H1 (cell line): ENCODE results near the gene SNX7. TPM values are rescaled to one million over a fixed set of nuclear protein-coding genes. Genes with fewer than 3 reads are reported as not detected.

Experiments used
- CTCF ChIA-PET: fragments of 300-600 bp; sonication (Branson Sonifier 250); formaldehyde crosslinking; loops from one replicate; lab custom pipeline; 2021; ENCODE audit not compliant: partially characterized antibody; lab: Charles Lee
- POLR2A ChIA-PET: fragments of 300-600 bp; sonication (Branson Sonifier 250); formaldehyde crosslinking; loops from one replicate; lab custom pipeline; 2021; ENCODE audit warnings: inconsistent platforms; ENCODE audit not compliant: partially characterized antibody; lab: Charles Lee
- DNase-seq, 2 experiments: peaks; one replicate each; pipeline versions ENCODE4 v3.0.0 to v3.0.0-alpha.2; 2010 to 2022; ENCODE audit warnings: low spot score in 2 of 2, low read depth in 1 of 2, mixed read lengths in 1 of 2
- FAIRE-seq: peaks from 2 replicates; lab custom pipeline; 2011; peaks lifted over from hg19 to GRCh38; lab: Jason Lieb, UNC
- H2AFZ ChIP-seq: 2 replicates; pipeline ENCODE4 v1.8.1; 2012; ENCODE audit warnings: low read length, inconsistent platforms
- H2AK5ac ChIP-seq: 2 replicates; pipeline ENCODE4 v1.6.1; 2013; ENCODE audit warnings: low read depth, low read length
- H2BK120ac ChIP-seq: replicated peaks from 2 replicates; pipeline ENCODE3; 2013; ENCODE audit warnings: low read depth, low read length, inconsistent platforms
- H2BK12ac ChIP-seq: 2 replicates; pipeline ENCODE4 v1.6.1; 2013; ENCODE audit warnings: low read depth, low read length
- H2BK15ac ChIP-seq: 2 replicates; pipeline ENCODE4 v1.6.1; 2013; ENCODE audit warnings: low read length
- H2BK20ac ChIP-seq: 2 replicates; pipeline ENCODE4 v1.6.1; 2013; ENCODE audit warnings: low read length
- H2BK5ac ChIP-seq: 2 replicates; pipeline ENCODE4 v1.6.1; 2013; ENCODE audit warnings: low read depth, low read length
- H3K14ac ChIP-seq: 2 replicates; pipeline ENCODE4 v1.6.1; 2013; ENCODE audit warnings: inconsistent platforms; ENCODE audit not compliant: insufficient read length
- H3K18ac ChIP-seq: 2 replicates; pipeline ENCODE4 v1.6.1; 2013; ENCODE audit warnings: low read length; ENCODE audit errors: extremely low read depth
- H3K23ac ChIP-seq: 2 replicates; pipeline ENCODE4 v1.6.1; 2013; ENCODE audit warnings: inconsistent platforms; ENCODE audit not compliant: insufficient read length
- H3K23me2 ChIP-seq: 2 replicates; pipeline ENCODE4 v1.6.1; 2013; ENCODE audit warnings: low read depth, low read length
- H3K27ac ChIP-seq: 2 replicates; pipeline ENCODE4 v1.6.1; 2011; ENCODE audit warnings: low read depth, low read length, inconsistent platforms
- H3K27me3 ChIP-seq, 4 experiments: replicated peaks in 1 of 4; 1 replicate in 1 of 4; 2 replicates in 3 of 4; pipeline versions ENCODE4 v1.6.1 to v1.8.1; 2011 to 2013; ENCODE audit warnings: low read length in 3 of 4, mild to moderate bottlenecking in 3 of 4, inconsistent platforms in 2 of 4, mixed read lengths in 2 of 4, moderate library complexity in 1 of 4; ENCODE audit not compliant: control insufficient read depth in 3 of 4, insufficient read depth in 3 of 4; ENCODE audit errors: extremely low read depth in 1 of 4
- H3K36me3 ChIP-seq, 4 experiments: 2 replicates each; pipeline versions ENCODE4 v1.6.1 to v1.8.1; 2011 to 2013; ENCODE audit warnings: mild to moderate bottlenecking in 4 of 4, low read length in 3 of 4, moderate library complexity in 2 of 4, control low read depth in 1 of 4, inconsistent platforms in 1 of 4; ENCODE audit not compliant: insufficient read depth in 4 of 4, control insufficient read depth in 2 of 4
- H3K4ac ChIP-seq: replicated peaks from 2 replicates; pipeline ENCODE3; 2013; ENCODE audit warnings: low read length, low read depth, mixed read lengths, inconsistent platforms; ENCODE audit not compliant: insufficient read length
- H3K4me1 ChIP-seq, 4 experiments: replicated peaks in 1 of 4; 1 replicate in 1 of 4; 2 replicates in 3 of 4; pipeline versions ENCODE4 v1.6.1 to v1.8.1; 2011 to 2013; ENCODE audit warnings: low read length in 3 of 4, inconsistent platforms in 2 of 4, mixed read lengths in 1 of 4; ENCODE audit not compliant: insufficient read depth in 4 of 4, control insufficient read depth in 3 of 4
- H3K4me2 ChIP-seq, 2 experiments: 2 replicates each; pipeline versions ENCODE4 v1.6.1 to v1.8.1; 2011 to 2013; ENCODE audit warnings: low read depth in 2 of 2, low read length in 2 of 2, control low read depth in 1 of 2, inconsistent platforms in 1 of 2, mild to moderate bottlenecking in 1 of 2; ENCODE audit not compliant: insufficient read depth in 1 of 2
- H3K4me3 ChIP-seq, 4 experiments: fragments of 200-600, 300-600 bp in 1 of 4; sonication (generic), shearing (Covaris generic), sonication (Bioruptor Twin) in 1 of 4; 2 replicates each; pipeline versions ENCODE4 v1.5.1 to v1.8.1; 2011 to 2016; ENCODE audit warnings: low read length in 4 of 4, low read depth in 3 of 4, control low read depth in 2 of 4, inconsistent platforms in 2 of 4, mild to moderate bottlenecking in 2 of 4, mixed read lengths in 1 of 4, moderate library complexity in 1 of 4; ENCODE audit not compliant: insufficient read depth in 2 of 4; ENCODE audit errors: extremely low read depth in 1 of 4
- H3K56ac ChIP-seq: replicated peaks from 2 replicates; pipeline ENCODE3; 2013; ENCODE audit warnings: low read depth, mild to moderate bottlenecking, mixed read lengths, low read length, inconsistent platforms; ENCODE audit not compliant: insufficient read length
- H3K79me1 ChIP-seq: 2 replicates; pipeline ENCODE4 v1.6.1; 2013; ENCODE audit warnings: low read depth, low read length, control low read depth
- H3K79me2 ChIP-seq, 2 experiments: 2 replicates each; pipeline versions ENCODE4 v1.6.1 to v1.8.1; 2012 to 2013; ENCODE audit warnings: low read length in 2 of 2, mild to moderate bottlenecking in 2 of 2, inconsistent platforms in 1 of 2; ENCODE audit not compliant: insufficient read depth in 2 of 2, control insufficient read depth in 1 of 2
- H3K9ac ChIP-seq, 4 experiments: replicated peaks in 1 of 4; 1 replicate in 1 of 4; 2 replicates in 3 of 4; pipeline versions ENCODE4 v1.6.1 to v1.8.1; 2011 to 2013; ENCODE audit warnings: low read depth in 3 of 4, low read length in 3 of 4, control low read depth in 2 of 4, mild to moderate bottlenecking in 2 of 4, moderate library complexity in 2 of 4, inconsistent platforms in 1 of 4; ENCODE audit errors: extremely low read depth in 1 of 4
- H3K9me3 ChIP-seq, 2 experiments: 2 replicates each; pipeline versions ENCODE4 v1.6.1 to v1.8.1; 2012 to 2013; ENCODE audit warnings: mild to moderate bottlenecking in 2 of 2, moderate library complexity in 2 of 2, control low read depth in 1 of 2, inconsistent platforms in 1 of 2, low read depth in 1 of 2, low read length in 1 of 2, mixed read lengths in 1 of 2; ENCODE audit not compliant: insufficient read depth in 2 of 2
- H4K20me1 ChIP-seq, 2 experiments: replicated peaks in 1 of 2; 2 replicates each; pipeline versions ENCODE3 to v1.8.1; 2011 to 2013; ENCODE audit warnings: inconsistent platforms in 2 of 2, low read length in 2 of 2, mild to moderate bottlenecking in 1 of 2; ENCODE audit not compliant: insufficient read depth in 2 of 2, control insufficient read depth in 1 of 2
- H4K5ac ChIP-seq: 2 replicates; pipeline ENCODE4 v1.6.1; 2013; ENCODE audit warnings: low read length, low read depth, mixed read lengths, inconsistent platforms; ENCODE audit not compliant: insufficient read length
- H4K8ac ChIP-seq: 2 replicates; pipeline ENCODE4 v1.8.0; 2013; ENCODE audit warnings: mild to moderate bottlenecking, moderate library complexity, low read length, inconsistent platforms; ENCODE audit not compliant: insufficient read depth; ENCODE audit errors: extremely low read depth
- H4K91ac ChIP-seq: replicated peaks from 2 replicates; pipeline ENCODE3; 2013; ENCODE audit warnings: low read length, mixed read lengths, inconsistent platforms; ENCODE audit not compliant: insufficient read length
- BACH1 ChIP-seq: IDR thresholded peaks from 2 replicates; pipeline ENCODE4 v1.6.1; 2012; ENCODE audit warnings: low read length, improper control_type of control experiment
- BRCA1 ChIP-seq: IDR thresholded peaks from 2 replicates; pipeline ENCODE4 v1.6.1; 2012; ENCODE audit warnings: low read depth, low read length, improper control_type of control experiment
- CBX8 ChIP-seq: fragments of 300-800, 300-1000 bp; sonication (generic); IDR thresholded peaks from 2 replicates; pipeline ENCODE4 v1.7.1; 2016; ENCODE audit warnings: low read depth, low read length, borderline replicate concordance
- EP300 ChIP-seq, 2 experiments: IDR thresholded peaks; 1 replicate in 1 of 2; 2 replicates in 1 of 2; pipeline ENCODE4 v1.6.1; 2011 to 2012; ENCODE audit warnings: low read depth in 2 of 2, low read length in 2 of 2, mild to moderate bottlenecking in 2 of 2, borderline replicate concordance in 1 of 2, inconsistent platforms in 1 of 2, moderate library complexity in 1 of 2
- EZH2 ChIP-seq: fragments of 200-600 bp; sonication (generic); IDR thresholded peaks from 2 replicates; pipeline ENCODE4 v1.7.1; 2012; ENCODE audit warnings: low read depth, mild to moderate bottlenecking, moderate library complexity, low read length, inconsistent platforms; ENCODE audit not compliant: severe bottlenecking
- JUND ChIP-seq: IDR thresholded peaks from 2 replicates; pipeline ENCODE4 v1.6.1; 2011; ENCODE audit warnings: mild to moderate bottlenecking, improper control_type of control experiment, low read length
- KDM1A ChIP-seq: fragments of 200-600, 300-600 bp; sonication (generic); IDR thresholded peaks from 2 replicates; pipeline ENCODE4 v1.7.1; 2016; ENCODE audit warnings: mild to moderate bottlenecking, low read length, borderline replicate concordance
- NANOG ChIP-seq: IDR thresholded peaks from 2 replicates; pipeline ENCODE4 v1.6.1; 2011; ENCODE audit warnings: low read length, low read depth, mild to moderate bottlenecking, inconsistent platforms; ENCODE audit not compliant: insufficient read depth, poor library complexity, severe bottlenecking
- RAD21 ChIP-seq, 2 experiments: IDR thresholded peaks in 1 of 2; conservative IDR thresholded peaks in 1 of 2; 2 replicates each; pipeline ENCODE4 v1.6.1; 2011; ENCODE audit warnings: low read depth in 2 of 2, low read length in 2 of 2, improper control_type of control experiment in 1 of 2, inconsistent platforms in 1 of 2, mild to moderate bottlenecking in 1 of 2, moderate library complexity in 1 of 2
- SIN3A ChIP-seq, 2 experiments: IDR thresholded peaks in 1 of 2; conservative IDR thresholded peaks in 1 of 2; 2 replicates each; pipeline ENCODE4 v1.6.1; 2011 to 2012; ENCODE audit warnings: low read length in 2 of 2, improper control_type of control experiment in 1 of 2, low read depth in 1 of 2, mild to moderate bottlenecking in 1 of 2
- SRF ChIP-seq: IDR thresholded peaks from 2 replicates; pipeline ENCODE4 v1.6.1; 2011; ENCODE audit warnings: mild to moderate bottlenecking, low read depth, low read length, moderate library complexity
- YY1 ChIP-seq: IDR thresholded peaks from 2 replicates; pipeline ENCODE4 v1.6.1; 2011; ENCODE audit warnings: low read depth, mild to moderate bottlenecking, low read length
- WGBS, 2 experiments: shearing (Covaris generic) in 1 of 2; methylation state at CpG; one replicate each; pipeline versions ENCODE4 v1.1.6 to v1.1.7; 2013 to 2015; ENCODE audit warnings: low lambda C conversion rate in 2 of 2, mixed read lengths in 2 of 2, inconsistent platforms in 1 of 2, low coverage in 1 of 2, missing lambda C conversion rate in 1 of 2; ENCODE audit not compliant: insufficient replicate concordance in 2 of 2, insufficient coverage in 1 of 2, insufficient read length in 1 of 2; ENCODE audit errors: extremely low coverage in 1 of 2, missing lambda C conversion rate in 1 of 2; 5-methylcytosine and 5-hydroxymethylcytosine counted together
- polyA plus RNA-seq, 7 experiments: library from polyadenylated mRNA; depleted of rRNA in 3 of 7; stranded (reverse) in 5 of 7; unstranded in 2 of 7; fragments of >200 nt in 5 of 7; fragments of 200-250 nt in 2 of 7; gene quantifications; 1 replicate in 5 of 7; 2 replicates in 1 of 7; 4 replicates in 1 of 7; pipeline versions ENCODE4 v1.2.1 to v1.2.3, GENCODE V29; 2011 to 2013; ENCODE audit warnings: missing spikeins in 2 of 7, mixed read lengths in 2 of 7
- total RNA-seq: library from RNA; stranded (reverse); fragmentation: NEBNext Ultra II Directional; extraction: Animal tissue kit (Norgen Biotek cat#: 25700); gene quantifications from 2 replicates; pipeline ENCODE4 v1.2.1, GENCODE V29; 2021

The SNX7 gene
- total and polyA plus RNA-seq, 2 of the 8 experiments (the other 6 are each of a cell fraction or from before 2014, with no cell fraction given) = 9.2 to 23.8 TPM

DNA sequence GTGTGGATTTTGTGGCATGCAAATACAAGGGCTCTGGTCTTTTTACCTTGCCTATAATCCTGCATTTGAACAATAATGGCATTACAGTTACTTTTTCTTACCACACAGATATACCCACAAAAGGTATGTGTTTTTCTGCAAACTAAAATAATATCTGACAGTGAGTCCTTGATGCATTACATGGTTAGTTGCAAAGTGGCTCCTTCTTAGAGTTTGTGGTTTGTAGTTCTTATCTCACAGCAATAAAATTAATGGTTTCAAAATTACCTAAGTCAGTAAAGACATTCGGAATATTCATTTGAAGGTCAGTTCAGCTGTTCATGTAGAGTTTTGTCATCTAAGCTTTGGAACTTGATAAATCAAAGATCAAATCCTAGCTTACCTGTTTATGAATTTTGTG lies 43.5 kb downstream of the SNX7 start:
- H3K9ac ChIP-seq = no peak overlapping the region
- CTCF ChIA-PET = no interaction called here
- no peak overlapping the region for H3K27ac ChIP-seq
- FAIRE-seq = no peak
- no peak overlapping the region for H2BK5ac ChIP-seq
- H3K4me2 ChIP-seq = no peak overlapping the region
- H2AFZ ChIP-seq = no peak overlapping the region
- H2BK20ac ChIP-seq = no peak overlapping the region
- 88% methylated on average over 1 of the region's 1 CpG; no CpG with 5 or more reads in 1 of the 2 experiments for WGBS, 2 experiments
- H2BK120ac ChIP-seq = no peak overlapping the region
- H2AK5ac ChIP-seq = no peak overlapping the region
- no peak overlapping the region for H2BK15ac ChIP-seq
- H3K79me1 ChIP-seq = no peaks in the 10 kb centered on the region
- no peak overlapping the region for H4K5ac ChIP-seq
- H3K4ac ChIP-seq = no peak overlapping the region
- no peak overlapping the region for H2BK12ac ChIP-seq
- no peaks in the 10 kb centered on the region for H4K20me1 ChIP-seq
- H3K18ac ChIP-seq = no peak overlapping the region
- H3K23ac ChIP-seq = no peak overlapping the region
- no peaks in the 10 kb centered on the region for H3K36me3 ChIP-seq
- H3K79me2 ChIP-seq = no peaks in the 10 kb centered on the region
- TF ChIP-seq JUND (no peak), NANOG (no peak), EZH2 (no peak), YY1 (no peak), BACH1 (no peak), SIN3A (conservative IDR thresholded peaks at IDR 0.05 in 1 of 2, IDR thresholded peaks at IDR 0.05 in 1 of 2; ENCODE audit: low read depth in 1 of 2, low read length in 2 of 2) (no peak), SRF (no peak), CBX8 (no peak), EP300 (IDR thresholded peaks at IDR 0.05; ENCODE audit: borderline replicate concordance in 1 of 2, low read depth in 2 of 2, low read length in 2 of 2) (no peak), BRCA1 (no peak), KDM1A (no peak), RAD21 (IDR thresholded peaks at IDR 0.05 in 1 of 2, conservative IDR thresholded peaks at IDR 0.05 in 1 of 2; ENCODE audit: low read depth in 2 of 2, low read length in 2 of 2) (no peak)
- no peak overlapping the region for H3K4me3 ChIP-seq
- no peaks in the 10 kb centered on the region for H3K23me2 ChIP-seq
- H3K9me3 ChIP-seq = no peaks in the 10 kb centered on the region
- POLR2A ChIA-PET = no interaction called here
- H4K8ac ChIP-seq = no peak overlapping the region
- no peak overlapping the region for H3K56ac ChIP-seq
- H3K4me1 ChIP-seq = no peaks in the 10 kb centered on the region
- H3K27me3 ChIP-seq = no peaks in the 10 kb centered on the region
- no peak overlapping the region for H3K14ac ChIP-seq
- DNase-seq = no peak
- H4K91ac ChIP-seq = no peak overlapping the region
